Measurements from ENCODE around the gene NGLY1. TPM values are rescaled to one million over a fixed set of nuclear protein-coding genes. Genes with fewer than 3 reads are reported as not detected.

Gene NGLY1
- total RNA-seq, 2 donors from 2014 or later: 50.3 to 50.5 TPM

GRCh38 chr3:25686766-25687165 is 96.5 kb downstream of the NGLY1 start:
- Histone ChIP-seq H3K27me3 (no peaks in the 10 kb centered on the region), H3K36me3 (no peaks in the 10 kb centered on the region), H3K4me3 (no peak overlapping the region), H3K9ac (ENCODE audit: low read depth in 2 of 2, low read length in 2 of 2) (no peak overlapping the region), H3K9me3 (no peaks in the 10 kb centered on the region), H3K4me1 (no peaks in the 10 kb centered on the region), H3K27ac (no peak overlapping the region)
- TF ChIP-seq CTCF (IDR thresholded peaks at IDR 0.05): no peak
- intact Hi-C loops (cut with DNase I): no loop called here
- DNase-seq: no peak

GRCh38 chr3:25683882-25684281 is 99.4 kb downstream of the NGLY1 start:
- Histone ChIP-seq H3K9ac (ENCODE audit: low read depth in 2 of 2, low read length in 2 of 2) (no peak overlapping the region), H3K4me3 (no peak overlapping the region), H3K9me3 (no peaks in the 10 kb centered on the region), H3K36me3 (no peaks in the 10 kb centered on the region), H3K4me1 (no peaks in the 10 kb centered on the region), H3K27ac (no peak overlapping the region), H3K27me3 (no peaks in the 10 kb centered on the region)
- DNase-seq: no peak
- intact Hi-C loops (cut with DNase I): no loop called here
- no peak for TF ChIP-seq CTCF (IDR thresholded peaks at IDR 0.05)

DNA sequence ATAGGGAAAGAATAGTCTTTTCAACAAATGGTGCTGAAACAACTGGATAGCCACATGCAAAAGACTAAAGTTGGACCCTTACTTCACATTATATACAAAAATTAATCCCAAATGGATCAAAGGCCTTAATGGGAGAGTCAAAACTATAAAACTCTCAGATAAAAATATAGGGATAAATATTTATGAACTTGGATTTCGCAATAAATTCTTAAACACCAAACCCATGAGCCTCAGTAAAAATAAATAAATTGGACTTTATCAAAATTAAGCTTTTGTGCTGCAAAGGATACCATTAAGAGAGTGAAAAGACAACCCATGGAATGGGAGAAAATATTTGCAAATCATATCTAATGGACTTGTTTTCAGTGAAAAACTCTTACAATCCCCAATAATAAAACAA is 99.8 kb downstream of the NGLY1 start:
- TF ChIP-seq CTCF (IDR thresholded peaks at IDR 0.05): no peak
- no peak for DNase-seq
- H3K4me3 ChIP-seq: no peak overlapping the region
- intact Hi-C loops (cut with DNase I): no loop called here
- no peak overlapping the region for H3K9ac ChIP-seq (ENCODE audit: low read depth in 2 of 2, low read length in 2 of 2)
- H3K4me1 ChIP-seq: no peaks in the 10 kb centered on the region
- no peaks in the 10 kb centered on the region for H3K27me3 ChIP-seq
- no peak overlapping the region for H3K27ac ChIP-seq
- no peaks in the 10 kb centered on the region for H3K9me3 ChIP-seq
- no peaks in the 10 kb centered on the region for H3K36me3 ChIP-seq

GRCh38 chr3:25679642-25680302 is 103.5 kb downstream of the NGLY1 start:
- H3K4me3 ChIP-seq: no peak overlapping the region
- H3K9ac ChIP-seq (ENCODE audit: low read depth in 2 of 2, low read length in 2 of 2): no peak overlapping the region
- no peaks in the 10 kb centered on the region for H3K36me3 ChIP-seq
- no peaks in the 10 kb centered on the region for H3K27me3 ChIP-seq
- no peak for TF ChIP-seq CTCF (IDR thresholded peaks at IDR 0.05)
- no peaks in the 10 kb centered on the region for H3K4me1 ChIP-seq
- intact Hi-C loops (cut with DNase I): no loop called here
- H3K27ac ChIP-seq: no peak overlapping the region
- DNase-seq: no peak
- H3K9me3 ChIP-seq: no peaks in the 10 kb centered on the region

DNA sequence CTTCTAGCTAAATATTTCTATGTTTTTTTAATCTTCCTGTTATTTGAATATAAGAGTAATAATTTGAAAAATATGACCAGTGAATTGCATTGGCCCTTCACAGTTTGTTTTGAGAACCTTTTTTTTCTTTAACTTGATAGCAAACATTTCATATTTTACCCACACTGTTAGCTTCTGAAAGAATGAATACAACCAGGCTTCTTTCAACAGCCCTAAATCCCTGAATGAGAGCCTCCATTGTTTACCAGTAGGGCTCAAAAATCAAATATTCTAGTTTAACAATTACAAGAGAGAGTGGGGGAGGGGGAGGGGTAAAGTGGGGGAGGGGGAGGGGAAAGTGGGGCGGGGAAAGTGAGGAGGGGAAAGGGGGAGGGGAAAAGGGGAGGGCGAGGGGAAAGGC is 104.1 kb downstream of the NGLY1 start:
- intact Hi-C loops (cut with DNase I): no loop called here

More for the DNA sequence above, 104.1 kb downstream of the NGLY1 start:
- Histone ChIP-seq H3K27ac (no peak overlapping the region), H3K4me3 (no peak overlapping the region), H3K36me3 (no peaks in the 10 kb centered on the region), H3K4me1 (no peaks in the 10 kb centered on the region), H3K27me3 (no peaks in the 10 kb centered on the region), H3K9ac (ENCODE audit: low read depth in 2 of 2, low read length in 2 of 2) (no peak overlapping the region), H3K9me3 (no peaks in the 10 kb centered on the region)
- TF ChIP-seq CTCF (IDR thresholded peaks at IDR 0.05): no peak
- no peak for DNase-seq
